Measurements from ENCODE around the gene CD164.

DNA sequence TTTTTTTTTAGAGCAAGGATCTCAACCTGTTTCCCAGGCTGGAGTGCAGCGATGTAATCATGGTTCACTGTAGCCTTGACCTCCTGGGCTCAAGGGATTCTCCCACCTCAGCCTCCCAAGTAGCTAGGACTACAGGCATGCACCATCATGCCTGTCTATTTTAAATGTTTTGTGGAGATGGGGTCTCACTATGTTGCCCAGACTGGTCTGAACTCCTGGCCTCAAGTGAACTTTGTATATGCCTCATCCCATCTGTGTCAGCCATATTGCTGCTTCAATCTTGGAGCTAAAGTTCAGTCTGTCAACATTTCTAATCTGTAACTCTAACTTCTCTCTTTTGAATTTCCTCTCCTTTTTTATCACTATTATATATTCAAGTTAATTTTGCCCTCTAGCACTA is 54.3 kb downstream of the CD164 start:
- TF ChIP-seq, protein P1, sequence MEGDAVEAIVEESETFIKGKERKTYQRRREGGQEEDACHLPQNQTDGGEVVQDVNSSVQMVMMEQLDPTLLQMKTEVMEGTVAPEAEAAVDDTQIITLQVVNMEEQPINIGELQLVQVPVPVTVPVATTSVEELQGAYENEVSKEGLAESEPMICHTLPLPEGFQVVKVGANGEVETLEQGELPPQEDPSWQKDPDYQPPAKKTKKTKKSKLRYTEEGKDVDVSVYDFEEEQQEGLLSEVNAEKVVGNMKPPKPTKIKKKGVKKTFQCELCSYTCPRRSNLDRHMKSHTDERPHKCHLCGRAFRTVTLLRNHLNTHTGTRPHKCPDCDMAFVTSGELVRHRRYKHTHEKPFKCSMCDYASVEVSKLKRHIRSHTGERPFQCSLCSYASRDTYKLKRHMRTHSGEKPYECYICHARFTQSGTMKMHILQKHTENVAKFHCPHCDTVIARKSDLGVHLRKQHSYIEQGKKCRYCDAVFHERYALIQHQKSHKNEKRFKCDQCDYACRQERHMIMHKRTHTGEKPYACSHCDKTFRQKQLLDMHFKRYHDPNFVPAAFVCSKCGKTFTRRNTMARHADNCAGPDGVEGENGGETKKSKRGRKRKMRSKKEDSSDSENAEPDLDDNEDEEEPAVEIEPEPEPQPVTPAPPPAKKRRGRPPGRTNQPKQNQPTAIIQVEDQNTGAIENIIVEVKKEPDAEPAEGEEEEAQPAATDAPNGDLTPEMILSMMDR (conservative IDR thresholded peaks at IDR 0.05; ENCODE audit: low read depth, low read length): no peak
- TF ChIP-seq ELK1 (IDR thresholded peaks at IDR 0.05; ENCODE audit: borderline replicate concordance, low read depth, low read length) (no peak), RAD21 (IDR thresholded peaks at IDR 0.05; ENCODE audit: low read length) (no peak), POLR2A (IDR thresholded peaks at IDR 0.05; ENCODE audit: low read depth, low read length) (no peak), FOS (IDR thresholded peaks at IDR 0.05; ENCODE audit: low read depth, low read length) (no peak), NFE2L2 (IDR thresholded peaks at IDR 0.05; ENCODE audit: low read depth, low read length) (no peak), MAZ (IDR thresholded peaks at IDR 0.05; ENCODE audit: borderline replicate concordance, low read depth, low read length) (no peak), RCOR1 (IDR thresholded peaks at IDR 0.05; ENCODE audit: insufficient replicate concordance, low read length) (no peak)
- TF ChIP-seq, protein P2, sequence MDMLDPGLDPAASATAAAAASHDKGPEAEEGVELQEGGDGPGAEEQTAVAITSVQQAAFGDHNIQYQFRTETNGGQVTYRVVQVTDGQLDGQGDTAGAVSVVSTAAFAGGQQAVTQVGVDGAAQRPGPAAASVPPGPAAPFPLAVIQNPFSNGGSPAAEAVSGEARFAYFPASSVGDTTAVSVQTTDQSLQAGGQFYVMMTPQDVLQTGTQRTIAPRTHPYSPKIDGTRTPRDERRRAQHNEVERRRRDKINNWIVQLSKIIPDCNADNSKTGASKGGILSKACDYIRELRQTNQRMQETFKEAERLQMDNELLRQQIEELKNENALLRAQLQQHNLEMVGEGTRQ (IDR thresholded peaks at IDR 0.05; ENCODE audit: low read depth, low read length): no peak
